MM.1S (cell line): Measurements from ENCODE around the gene SYPL2.

Experiments used
- DNase-seq: peaks from one replicate; pipeline ENCODE4 v3.0.0-alpha.2; 2015
- H2AFZ ChIP-seq: fragments of 300-600 bp; sonication (generic); 2 replicates; pipeline ENCODE4 v1.6.0; 2016; ENCODE audit warnings: antibody characterized with exemption, low read length
- H3F3A ChIP-seq: fragments of 300-600 bp; sonication (generic); 2 replicates; pipeline ENCODE4 v1.6.1; 2016; ENCODE audit warnings: mild to moderate bottlenecking, antibody characterized with exemption, low read length, moderate library complexity, mixed read lengths; ENCODE audit not compliant: insufficient read depth
- H3K27ac ChIP-seq: fragments of 300-600 bp; sonication (generic); 2 replicates; pipeline ENCODE4 v1.5.1; 2016; ENCODE audit warnings: mild to moderate bottlenecking, low read length
- H3K27me3 ChIP-seq: fragments of 300-600 bp; sonication (generic); replicated peaks from 2 replicates; pipeline ENCODE4 v1.6.0; 2016; ENCODE audit warnings: low read length; ENCODE audit not compliant: insufficient read depth
- H3K36me3 ChIP-seq: fragments of 300-600 bp; sonication (generic); replicated peaks from 2 replicates; pipeline ENCODE4 v1.6.1; 2016; ENCODE audit warnings: mild to moderate bottlenecking, low read length, mixed read lengths; ENCODE audit not compliant: insufficient read depth
- H3K4me1 ChIP-seq: fragments of 300-600 bp; sonication (generic); 2 replicates; pipeline ENCODE4 v1.6.1; 2016; ENCODE audit warnings: low read length, mixed read lengths
- H3K4me2 ChIP-seq: fragments of 300-600 bp; sonication (generic); 2 replicates; pipeline ENCODE4 v1.6.0; 2016; ENCODE audit warnings: low read depth, low read length
- H3K4me3 ChIP-seq: fragments of 300-600 bp; sonication (generic); 2 replicates; pipeline ENCODE4 v1.5.1; 2016; ENCODE audit warnings: low read length, mixed read lengths
- H3K79me2 ChIP-seq: fragments of 300-600 bp; sonication (generic); 2 replicates; pipeline ENCODE4 v1.6.1; 2016; ENCODE audit warnings: mixed run types, low read length, mixed read lengths
- H3K9ac ChIP-seq: fragments of 300-600 bp; sonication (generic); 2 replicates; pipeline ENCODE4 v1.6.1; 2016; ENCODE audit warnings: low read length, mixed read lengths
- H3K9me2 ChIP-seq: fragments of 300-600 bp; sonication (generic); replicated peaks from 2 replicates; pipeline ENCODE4 v1.6.1; 2016; ENCODE audit warnings: mild to moderate bottlenecking, low read length, mixed read lengths; ENCODE audit not compliant: insufficient read depth
- H3K9me3 ChIP-seq: fragments of 300-600 bp; sonication (generic); replicated peaks from 2 replicates; pipeline ENCODE4 v1.6.1; 2016; ENCODE audit warnings: mild to moderate bottlenecking, low read length, mixed read lengths; ENCODE audit not compliant: insufficient read depth
- H4K20me1 ChIP-seq: fragments of 300-600 bp; sonication (generic); 2 replicates; pipeline ENCODE4 v1.6.1; 2016; ENCODE audit warnings: mild to moderate bottlenecking, low read length, moderate library complexity, mixed read lengths; ENCODE audit not compliant: insufficient read depth
- CTCF ChIP-seq: fragments of 300-600 bp; sonication (generic); IDR thresholded peaks from 2 replicates; pipeline ENCODE4 v1.5.1; 2016; ENCODE audit warnings: antibody characterized with exemption, low read length, mixed read lengths
- EZH2 ChIP-seq: fragments of 300-600 bp; sonication (generic); optimal IDR thresholded peaks from 2 replicates; pipeline ENCODE3; 2017; ENCODE audit warnings: low read depth, mild to moderate bottlenecking, antibody characterized with exemption, low read length, mixed read lengths
- EZH2phosphoT487 ChIP-seq: fragments of 300-600 bp; sonication (generic); IDR thresholded peaks from 2 replicates; pipeline ENCODE4 v1.6.1; 2018; ENCODE audit warnings: antibody characterized with exemption, low read length

Gene SYPL2

DNA sequence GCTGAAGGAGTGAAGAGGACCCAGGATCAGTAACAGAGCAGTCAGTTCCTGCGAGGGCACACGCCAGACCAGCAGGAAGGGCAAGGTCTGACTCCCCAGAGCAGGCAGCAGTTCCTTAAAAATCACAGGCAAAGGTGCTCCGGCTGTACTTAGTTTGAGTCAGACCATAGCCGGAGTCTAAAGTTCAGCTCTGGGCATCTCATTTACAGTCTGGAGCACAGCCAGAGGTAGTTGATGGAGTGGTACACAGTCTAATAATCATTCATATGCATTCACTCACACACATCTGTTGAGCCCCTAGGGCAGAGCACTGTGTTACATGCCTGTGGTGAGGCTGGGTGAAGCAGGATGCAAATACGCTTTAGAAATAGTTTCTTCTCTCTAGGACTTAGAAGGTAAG, 50.5 kb downstream of the SYPL2 start:
- Histone ChIP-seq H3K4me1 (no peaks in the 10 kb centered on the region), H3K9ac (no peak overlapping the region), H3K79me2 (no peaks in the 10 kb centered on the region), H3K9me3 (no peaks in the 10 kb centered on the region), H4K20me1 (no peaks in the 10 kb centered on the region), H3K27me3 (no peaks in the 10 kb centered on the region), H3F3A (no peaks in the 10 kb centered on the region), H3K36me3 (no peaks in the 10 kb centered on the region), H3K27ac (no peak overlapping the region), H3K9me2 (no peaks in the 10 kb centered on the region), H3K4me3 (no peak overlapping the region), H3K4me2 (no peak overlapping the region), H2AFZ (no peak overlapping the region)
- no peak for DNase-seq
- no peak for TF ChIP-seq EZH2phosphoT487
- TF ChIP-seq CTCF: no peak
- TF ChIP-seq EZH2: no peak

GRCh38 chr1:109517337-109517736, 51.0 kb downstream of the SYPL2 start:
- no peaks in the 10 kb centered on the region for H3K9me2 ChIP-seq
- no peaks in the 10 kb centered on the region for H3K9me3 ChIP-seq
- no peaks in the 10 kb centered on the region for H3K79me2 ChIP-seq
- H3K4me2 ChIP-seq: no peak overlapping the region
- TF ChIP-seq EZH2: no peak
- no peak for TF ChIP-seq EZH2phosphoT487
- TF ChIP-seq CTCF: no peak
- no peaks in the 10 kb centered on the region for H3K4me1 ChIP-seq
- DNase-seq: no peak
- H3K4me3 ChIP-seq: no peak overlapping the region
- no peak overlapping the region for H3K9ac ChIP-seq
- no peaks in the 10 kb centered on the region for H4K20me1 ChIP-seq
- no peak overlapping the region for H2AFZ ChIP-seq
- no peaks in the 10 kb centered on the region for H3F3A ChIP-seq
- H3K27ac ChIP-seq: no peak overlapping the region
- H3K36me3 ChIP-seq: no peaks in the 10 kb centered on the region
- H3K27me3 ChIP-seq: no peaks in the 10 kb centered on the region

DNA sequence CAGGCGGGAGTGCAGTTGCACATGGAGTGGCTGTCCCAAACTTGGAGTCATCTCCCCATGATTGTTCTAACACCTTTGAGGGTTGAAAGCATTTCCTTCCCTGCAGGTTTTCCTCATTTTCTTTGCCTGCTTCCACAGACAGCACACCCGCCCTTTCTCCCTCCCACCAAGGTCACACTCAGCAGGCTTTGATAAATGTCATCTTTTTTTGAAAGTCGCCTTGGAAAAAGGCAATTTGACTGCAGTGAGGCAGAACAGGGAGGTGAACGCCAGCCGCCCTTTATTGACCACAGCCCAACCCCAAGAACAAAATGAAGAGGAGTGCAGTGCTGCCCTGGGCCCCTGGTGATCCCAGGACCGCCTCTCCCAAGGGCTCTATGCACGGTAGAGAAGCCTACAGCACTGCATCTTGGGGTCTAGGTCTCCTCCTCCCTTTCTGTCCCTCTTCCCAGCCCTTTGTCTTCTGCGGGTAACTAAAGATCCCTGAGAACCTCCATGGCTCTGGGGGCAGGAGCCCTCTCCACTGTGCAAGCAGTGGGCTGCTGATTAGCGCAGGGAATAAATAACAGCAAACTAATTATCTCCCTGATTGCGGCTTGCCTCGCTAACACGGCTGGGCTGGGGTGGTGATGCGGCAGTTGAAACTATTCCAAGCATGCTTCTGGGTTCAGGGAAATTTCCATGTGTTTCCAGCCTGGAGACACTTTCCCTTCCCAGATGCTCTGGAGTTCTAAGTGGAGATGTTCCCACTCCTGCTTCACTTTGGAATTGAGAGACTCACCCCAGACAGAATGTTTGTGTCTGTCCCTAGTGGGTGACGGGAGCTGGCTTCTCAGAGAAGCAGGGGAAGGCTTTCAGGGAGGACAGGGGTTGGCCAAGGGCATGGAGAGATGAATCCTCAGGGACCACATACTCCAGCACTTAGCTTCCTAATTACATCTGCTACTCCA, 54.9 kb downstream of the SYPL2 start:
- no peak overlapping the region for H3K4me3 ChIP-seq
- no peak for DNase-seq
- no peaks in the 10 kb centered on the region for H3K27me3 ChIP-seq
- no peaks in the 10 kb centered on the region for H3K9me2 ChIP-seq
- H4K20me1 ChIP-seq: no peaks in the 10 kb centered on the region
- H3F3A ChIP-seq: no peaks in the 10 kb centered on the region
- no peaks in the 10 kb centered on the region for H3K9me3 ChIP-seq
- no peak overlapping the region for H3K27ac ChIP-seq
- H3K36me3 ChIP-seq: no peaks in the 10 kb centered on the region
- H3K4me2 ChIP-seq: no peak overlapping the region
- no peaks in the 10 kb centered on the region for H3K4me1 ChIP-seq
- TF ChIP-seq EZH2 (no peak), EZH2phosphoT487 (no peak), CTCF (no peak)
- H3K9ac ChIP-seq: no peak overlapping the region
- H3K79me2 ChIP-seq: no peaks in the 10 kb centered on the region
- H2AFZ ChIP-seq: no peak overlapping the region
